GM19240 (cell line): ENCODE data around the gene SIRPA.

Experiments used
- DNase-seq: peaks from one replicate; pipeline ENCODE4 v3.0.0; 2011; ENCODE audit warnings: low spot score; ENCODE audit not compliant: insufficient read length

Gene SIRPA

GRCh38 chr20:1947535-1947846 is 52.3 kb downstream of the SIRPA start:
- no peak for DNase-seq

GRCh38 chr20:1949347-1950100 is 54.3 kb downstream of the SIRPA start:
- DNase-seq: no peak

- DNase-seq: no peak
Observed at GRCh38 chr20:1950836-1951235, 55.6 kb downstream of the SIRPA start.

- DNase-seq: no peak
Observed at GRCh38 chr20:1951436-1952115, 56.4 kb downstream of the SIRPA start.

DNA sequence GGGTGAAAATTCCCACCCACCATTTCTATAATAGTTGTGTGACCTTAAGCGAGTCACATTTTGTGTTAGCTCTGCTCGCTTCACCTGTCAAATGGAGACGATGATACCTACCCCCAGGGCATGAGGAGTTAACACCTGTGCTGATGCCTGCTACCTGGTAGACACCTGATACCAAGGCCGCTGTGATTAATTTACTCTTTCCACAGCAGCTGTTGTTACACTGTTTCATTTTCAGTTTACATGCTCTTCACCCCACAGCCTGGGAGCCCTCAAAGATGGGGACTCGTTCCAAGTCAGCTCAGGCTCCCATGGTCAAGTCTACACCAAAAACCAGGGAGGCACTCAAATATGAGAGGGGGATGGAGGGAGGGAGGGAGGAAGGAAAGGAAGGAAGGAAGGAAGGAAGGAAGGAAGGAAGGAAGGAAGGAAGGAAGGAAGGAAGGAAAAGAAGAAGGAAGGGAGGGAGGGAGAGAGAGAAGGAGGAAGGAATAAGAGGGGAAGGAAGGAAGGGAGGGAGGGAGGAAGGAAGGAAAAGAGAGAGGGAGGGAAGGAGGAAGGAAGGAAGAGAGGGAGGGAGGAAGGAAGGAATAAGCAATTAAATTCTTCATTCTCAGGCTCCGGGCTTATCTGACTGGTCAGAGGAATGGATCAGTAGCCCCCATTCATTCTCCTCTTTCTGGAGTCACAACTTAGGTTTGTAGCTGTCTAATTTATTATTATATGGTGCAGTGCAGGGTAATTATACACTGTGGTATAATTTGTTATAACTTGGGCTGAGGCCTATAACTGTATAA is 57.7 kb downstream of the SIRPA start:
- no peak for DNase-seq

GRCh38 chr20:1953621-1954020 is 58.4 kb downstream of the SIRPA start:
- no peak for DNase-seq

GRCh38 chr20:1955217-1955616 is 60.0 kb downstream of the SIRPA start:
- DNase-seq: no peak

DNA sequence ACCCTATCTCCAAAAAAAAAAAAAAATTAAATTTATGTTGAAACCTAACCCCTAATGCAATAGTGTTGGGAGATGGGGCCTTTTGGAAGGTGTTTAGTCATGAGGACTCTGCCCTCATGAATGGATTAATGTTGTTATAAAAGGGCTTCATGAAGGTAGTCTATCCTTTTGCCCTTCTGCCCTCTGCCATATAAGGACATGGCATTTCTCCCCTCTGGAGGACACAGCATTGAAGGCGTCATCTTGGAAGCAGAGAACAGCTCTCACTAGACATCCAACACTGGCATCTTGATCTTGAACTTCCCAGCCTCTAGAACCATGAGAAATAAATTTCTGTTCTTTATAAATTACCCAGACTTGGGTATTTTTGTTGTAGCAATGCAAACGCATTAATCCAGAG is 63.2 kb downstream of the SIRPA start:
- DNase-seq: no peak

DNA sequence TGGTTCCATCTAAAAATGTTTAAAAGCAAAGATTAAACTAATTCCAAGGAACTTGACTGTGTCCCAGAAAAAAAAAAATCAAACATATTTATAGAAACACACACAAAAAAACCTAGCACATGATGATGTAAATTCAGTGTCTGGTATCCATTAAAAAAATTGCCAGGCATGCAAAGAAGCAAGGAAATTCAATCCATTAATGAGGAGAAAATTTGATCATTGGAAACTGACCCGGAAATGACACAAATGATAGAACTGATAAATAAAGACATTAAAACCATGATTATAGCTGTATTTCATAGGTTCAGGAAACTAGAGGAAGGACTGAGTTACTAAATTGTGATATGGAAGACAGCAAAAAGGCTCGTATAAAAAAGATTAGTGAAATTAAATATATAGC is 63.9 kb downstream of the SIRPA start:
- DNase-seq: no peak

- no peak for DNase-seq
Observed at GRCh38 chr20:1961374-1961773, 66.2 kb downstream of the SIRPA start.

GRCh38 chr20:1964061-1964460 is 68.9 kb downstream of the SIRPA start:
- DNase-seq: no peak

GRCh38 chr20:1964659-1965405 is 69.6 kb downstream of the SIRPA start:
- DNase-seq: no peak

- peak; percentile 67 for DNase-seq
Observed at GRCh38 chr20:1965520-1966351, 70.5 kb downstream of the SIRPA start.

DNA sequence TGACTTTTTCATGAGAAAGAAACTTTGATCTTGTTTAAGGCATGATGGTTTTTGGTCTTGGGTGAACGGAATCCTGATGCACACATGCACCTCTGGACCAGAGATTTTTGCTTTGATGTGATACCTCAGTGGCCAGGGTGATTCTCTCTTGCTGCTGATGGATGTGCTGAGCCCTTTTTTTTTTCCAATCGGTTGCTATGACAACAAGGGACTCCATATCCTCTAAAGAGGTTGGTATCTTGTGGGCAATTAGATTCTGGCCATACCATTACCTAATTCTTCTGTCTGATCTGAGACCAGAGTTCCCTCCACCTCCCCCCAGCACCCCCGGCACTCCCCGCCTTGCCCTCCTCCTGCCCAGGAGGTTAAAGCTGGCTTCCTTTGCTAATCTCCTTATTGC is 73.8 kb downstream of the SIRPA start:
- no peak for DNase-seq

DNA sequence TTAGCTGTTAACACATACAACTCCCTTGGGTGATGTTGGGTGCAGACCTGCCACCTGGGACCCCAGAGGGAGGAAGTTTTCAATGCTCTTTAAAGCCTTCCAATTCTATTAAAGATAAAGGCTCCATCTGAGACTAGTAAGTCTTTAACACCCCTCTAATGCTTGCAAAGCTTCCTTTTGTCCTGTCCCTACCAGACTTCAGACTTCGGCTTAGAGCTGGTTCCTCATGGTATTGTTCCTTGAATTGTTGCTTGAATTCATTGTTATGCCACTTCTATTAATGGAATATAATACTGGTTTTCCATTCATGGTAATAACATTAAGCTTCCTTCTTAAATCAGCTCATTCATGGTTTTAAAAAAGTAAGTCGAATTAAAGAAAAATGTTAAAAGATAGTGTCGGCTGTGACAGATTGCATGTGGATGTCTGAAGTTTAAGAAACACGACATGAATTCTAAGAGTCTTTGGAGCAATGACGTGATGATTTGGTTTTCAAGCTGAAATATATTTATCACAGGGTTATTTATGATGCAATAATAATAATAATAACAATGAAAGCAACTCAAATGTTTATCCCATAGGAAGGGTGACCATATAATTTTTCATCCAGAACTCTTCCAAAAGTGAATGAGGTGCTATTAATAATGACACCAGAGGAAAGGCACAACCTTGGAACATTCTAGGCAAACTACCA is 76.8 kb downstream of the SIRPA start:
- no peak for DNase-seq

DNA sequence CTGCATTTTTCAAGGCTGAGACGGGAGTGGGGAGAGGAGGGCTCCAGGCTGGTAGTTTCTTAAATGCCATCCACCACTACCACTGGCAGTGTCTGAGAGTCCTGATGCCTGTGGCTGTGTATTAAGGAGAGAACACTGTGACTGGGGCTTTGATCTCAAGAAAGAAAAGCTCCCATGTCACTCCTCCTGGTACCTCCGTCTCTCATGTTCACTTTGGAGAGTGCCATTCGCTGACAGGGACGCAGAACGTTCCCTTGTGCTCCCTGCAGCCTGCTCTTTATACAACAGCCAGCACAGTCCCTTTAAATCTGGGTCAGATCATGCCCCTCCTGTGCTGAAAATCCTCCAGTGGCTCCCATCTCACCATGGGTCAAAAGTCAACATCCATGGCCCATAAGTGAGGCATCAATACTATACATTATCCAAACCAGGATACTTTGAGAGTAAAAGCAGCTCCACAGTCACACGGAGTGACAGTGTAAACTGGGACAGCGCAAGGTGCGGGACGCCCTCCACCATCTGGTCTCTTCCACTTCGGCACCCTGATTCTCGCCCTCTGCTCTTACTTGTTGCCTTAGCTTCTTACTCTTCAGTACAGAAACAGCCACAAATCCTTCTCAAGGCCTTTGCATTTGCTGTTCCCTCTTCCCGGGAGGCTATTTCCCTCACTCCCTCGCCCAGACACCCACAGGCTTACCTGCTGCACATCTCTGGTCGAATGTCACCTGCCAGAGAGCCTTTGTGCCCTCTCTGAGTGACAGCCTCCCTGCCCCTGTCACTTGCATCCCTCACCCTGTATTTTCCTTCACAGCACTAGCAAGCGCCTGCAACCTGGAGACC is 78.6 kb downstream of the SIRPA start:
- DNase-seq: no peak

- no peak for DNase-seq
Observed at GRCh38 chr20:1975291-1975690, 80.1 kb downstream of the SIRPA start.

GRCh38 chr20:1979106-1979778 is 84.0 kb downstream of the SIRPA start:
- no peak for DNase-seq

GRCh38 chr20:1982686-1983085 is 87.5 kb downstream of the SIRPA start:
- DNase-seq: no peak
